ENCODE measurements around the gene ABCB11.
A peak's percentile ranks its signal among the peaks of the same experiment; 100 is the strongest.

Gene ABCB11

GRCh38 chr2:168945508-168945907, 85.6 kb downstream of the ABCB11 start:
- H3K4me3 ChIP-seq (ENCODE audit: control insufficient read depth, low read depth, low read length), result no peak overlapping the region
- no peak for TF ChIP-seq CTCF (conservative IDR thresholded peaks at IDR 0.05; ENCODE audit: control insufficient read depth, insufficient read depth, low read depth, low read length)
- DNase-seq (ENCODE audit: low read depth), result no peak

- no peak for TF ChIP-seq CTCF (conservative IDR thresholded peaks at IDR 0.05; ENCODE audit: control insufficient read depth, insufficient read depth, low read depth, low read length)
- H3K4me3 ChIP-seq (ENCODE audit: control insufficient read depth, low read depth, low read length), result no peak overlapping the region
- no peak for DNase-seq (ENCODE audit: low read depth)
Observed at GRCh38 chr2:168944065-168944464, 87.1 kb downstream of the ABCB11 start.

GRCh38 chr2:168941297-168941696, 89.8 kb downstream of the ABCB11 start:
- no peak overlapping the region for H3K4me3 ChIP-seq (ENCODE audit: control insufficient read depth, low read depth, low read length)
- TF ChIP-seq CTCF (conservative IDR thresholded peaks at IDR 0.05; ENCODE audit: control insufficient read depth, insufficient read depth, low read depth, low read length), result no peak
- no peak for DNase-seq (ENCODE audit: low read depth)

GRCh38 chr2:168939918-168940317, 91.2 kb downstream of the ABCB11 start:
- H3K4me3 ChIP-seq (ENCODE audit: control insufficient read depth, low read depth, low read length), result no peak overlapping the region
- DNase-seq (ENCODE audit: low read depth), result no peak
- no peak for TF ChIP-seq CTCF (conservative IDR thresholded peaks at IDR 0.05; ENCODE audit: control insufficient read depth, insufficient read depth, low read depth, low read length)

- DNase-seq (ENCODE audit: low read depth), result no peak
- no peak overlapping the region for H3K4me3 ChIP-seq (ENCODE audit: control insufficient read depth, low read depth, low read length)
- no peak for TF ChIP-seq CTCF (conservative IDR thresholded peaks at IDR 0.05; ENCODE audit: control insufficient read depth, insufficient read depth, low read depth, low read length)
Observed at GRCh38 chr2:168939061-168939460, 92.1 kb downstream of the ABCB11 start.

- H3K4me3 ChIP-seq (ENCODE audit: control insufficient read depth, low read depth, low read length), result no peak overlapping the region
- TF ChIP-seq CTCF (conservative IDR thresholded peaks at IDR 0.05; ENCODE audit: control insufficient read depth, insufficient read depth, low read depth, low read length), result no peak
- peak; percentile 88 for DNase-seq (ENCODE audit: low read depth)
Observed at GRCh38 chr2:168935810-168936581, 95.1 kb downstream of the ABCB11 start.
